Stimulated activated CD8-positive, alpha-beta memory T cell treated with anti-CD3 and anti-CD28 coated beads, Interleukin-15, amount 100 ng/mL, for 24 hours (primary cell): ENCODE measurements around the gene FST.

ENCODE experiments used
- DNase-seq: peaks from one replicate; pipeline ENCODE4 v3.0.0-alpha.2; 2020; ENCODE audit warnings: low read depth

The FST gene

GRCh38 chr5:53480416-53481158, at the start of gene FST:
Gene FST (plus strand): TSS chr5:53480629. CDS start chr5:53480792, 163 bp downstream.
- no peak for DNase-seq

GRCh38 chr5:53431665-53432064, 48.8 kb upstream of the FST start:
- no peak for DNase-seq

GRCh38 chr5:53433026-53433425, 47.4 kb upstream of the FST start:
- no peak for DNase-seq

- DNase-seq, result no peak
Observed at GRCh38 chr5:53434541-53434940, 45.9 kb upstream of the FST start.

GRCh38 chr5:53436480-53437191, 43.8 kb upstream of the FST start:
- DNase-seq, result no peak

- DNase-seq, result no peak
Observed at GRCh38 chr5:53438079-53438478, 42.4 kb upstream of the FST start.

GRCh38 chr5:53438486-53439472, 41.6 kb upstream of the FST start:
- no peak for DNase-seq

- no peak for DNase-seq
Observed at GRCh38 chr5:53442961-53443360, 37.5 kb upstream of the FST start.

- DNase-seq, result no peak
Observed at GRCh38 chr5:53445569-53445968, 34.9 kb upstream of the FST start.

- DNase-seq, result no peak
Observed at GRCh38 chr5:53446908-53447307, 33.5 kb upstream of the FST start.

GRCh38 chr5:53448851-53449250, 31.6 kb upstream of the FST start:
- no peak for DNase-seq

GRCh38 chr5:53453898-53454718, 26.3 kb upstream of the FST start:
- DNase-seq, result no peak

GRCh38 chr5:53454719-53455000, 25.8 kb upstream of the FST start:
- DNase-seq, result no peak

GRCh38 chr5:53456366-53456765, 24.1 kb upstream of the FST start:
- DNase-seq, result no peak

GRCh38 chr5:53463909-53464621, 16.4 kb upstream of the FST start:
- DNase-seq, result no peak

- no peak for DNase-seq
Observed at GRCh38 chr5:53464722-53465121, 15.7 kb upstream of the FST start.

- no peak for DNase-seq
Observed at GRCh38 chr5:53469946-53470687, 10.3 kb upstream of the FST start.

- no peak for DNase-seq
Observed at GRCh38 chr5:53472279-53472678, 8.2 kb upstream of the FST start.

GRCh38 chr5:53472720-53473510, 7.5 kb upstream of the FST start:
- DNase-seq, result no peak

GRCh38 chr5:53473633-53474032, 6.8 kb upstream of the FST start:
- no peak for DNase-seq
